ENCODE data around the gene NHLRC2. TPM values are rescaled to one million over a fixed set of nuclear protein-coding genes. Genes with fewer than 3 reads are reported as not detected.

Gene NHLRC2
- total and polyA plus RNA-seq, 2 experiments from 2014 or later = 15.5 to 28.1 TPM

- TF ChIP-seq STAT1 (IDR thresholded peaks at IDR 0.05; ENCODE audit: unreplicated experiment) (no peak), REST (IDR thresholded peaks at IDR 0.05; ENCODE audit: unreplicated experiment) (no peak), ZNF114 (CRISPR knock-in tag; IDR thresholded peaks at IDR 0.05) (no peak), POLR2AphosphoS5 (IDR thresholded peaks at IDR 0.05; ENCODE audit: low read depth) (no peak), EZH2phosphoT487 (IDR thresholded peaks at IDR 0.05; ENCODE audit: unreplicated experiment) (no peak), NANOG (IDR thresholded peaks at IDR 0.05; ENCODE audit: borderline replicate concordance) (no peak), EZH2 (IDR thresholded peaks at IDR 0.05; ENCODE audit: low read depth, unreplicated experiment) (no peak), CTCF (conservative IDR thresholded peaks at IDR 0.05; ENCODE audit: low read depth in 2 of 2) (no peak), ZNF331 (CRISPR knock-in tag; IDR thresholded peaks at IDR 0.05; ENCODE audit: low read depth) (no peak), JUNB (IDR thresholded peaks at IDR 0.05; ENCODE audit: unreplicated experiment) (no peak)
- TF ChIP-seq, protein P1, sequence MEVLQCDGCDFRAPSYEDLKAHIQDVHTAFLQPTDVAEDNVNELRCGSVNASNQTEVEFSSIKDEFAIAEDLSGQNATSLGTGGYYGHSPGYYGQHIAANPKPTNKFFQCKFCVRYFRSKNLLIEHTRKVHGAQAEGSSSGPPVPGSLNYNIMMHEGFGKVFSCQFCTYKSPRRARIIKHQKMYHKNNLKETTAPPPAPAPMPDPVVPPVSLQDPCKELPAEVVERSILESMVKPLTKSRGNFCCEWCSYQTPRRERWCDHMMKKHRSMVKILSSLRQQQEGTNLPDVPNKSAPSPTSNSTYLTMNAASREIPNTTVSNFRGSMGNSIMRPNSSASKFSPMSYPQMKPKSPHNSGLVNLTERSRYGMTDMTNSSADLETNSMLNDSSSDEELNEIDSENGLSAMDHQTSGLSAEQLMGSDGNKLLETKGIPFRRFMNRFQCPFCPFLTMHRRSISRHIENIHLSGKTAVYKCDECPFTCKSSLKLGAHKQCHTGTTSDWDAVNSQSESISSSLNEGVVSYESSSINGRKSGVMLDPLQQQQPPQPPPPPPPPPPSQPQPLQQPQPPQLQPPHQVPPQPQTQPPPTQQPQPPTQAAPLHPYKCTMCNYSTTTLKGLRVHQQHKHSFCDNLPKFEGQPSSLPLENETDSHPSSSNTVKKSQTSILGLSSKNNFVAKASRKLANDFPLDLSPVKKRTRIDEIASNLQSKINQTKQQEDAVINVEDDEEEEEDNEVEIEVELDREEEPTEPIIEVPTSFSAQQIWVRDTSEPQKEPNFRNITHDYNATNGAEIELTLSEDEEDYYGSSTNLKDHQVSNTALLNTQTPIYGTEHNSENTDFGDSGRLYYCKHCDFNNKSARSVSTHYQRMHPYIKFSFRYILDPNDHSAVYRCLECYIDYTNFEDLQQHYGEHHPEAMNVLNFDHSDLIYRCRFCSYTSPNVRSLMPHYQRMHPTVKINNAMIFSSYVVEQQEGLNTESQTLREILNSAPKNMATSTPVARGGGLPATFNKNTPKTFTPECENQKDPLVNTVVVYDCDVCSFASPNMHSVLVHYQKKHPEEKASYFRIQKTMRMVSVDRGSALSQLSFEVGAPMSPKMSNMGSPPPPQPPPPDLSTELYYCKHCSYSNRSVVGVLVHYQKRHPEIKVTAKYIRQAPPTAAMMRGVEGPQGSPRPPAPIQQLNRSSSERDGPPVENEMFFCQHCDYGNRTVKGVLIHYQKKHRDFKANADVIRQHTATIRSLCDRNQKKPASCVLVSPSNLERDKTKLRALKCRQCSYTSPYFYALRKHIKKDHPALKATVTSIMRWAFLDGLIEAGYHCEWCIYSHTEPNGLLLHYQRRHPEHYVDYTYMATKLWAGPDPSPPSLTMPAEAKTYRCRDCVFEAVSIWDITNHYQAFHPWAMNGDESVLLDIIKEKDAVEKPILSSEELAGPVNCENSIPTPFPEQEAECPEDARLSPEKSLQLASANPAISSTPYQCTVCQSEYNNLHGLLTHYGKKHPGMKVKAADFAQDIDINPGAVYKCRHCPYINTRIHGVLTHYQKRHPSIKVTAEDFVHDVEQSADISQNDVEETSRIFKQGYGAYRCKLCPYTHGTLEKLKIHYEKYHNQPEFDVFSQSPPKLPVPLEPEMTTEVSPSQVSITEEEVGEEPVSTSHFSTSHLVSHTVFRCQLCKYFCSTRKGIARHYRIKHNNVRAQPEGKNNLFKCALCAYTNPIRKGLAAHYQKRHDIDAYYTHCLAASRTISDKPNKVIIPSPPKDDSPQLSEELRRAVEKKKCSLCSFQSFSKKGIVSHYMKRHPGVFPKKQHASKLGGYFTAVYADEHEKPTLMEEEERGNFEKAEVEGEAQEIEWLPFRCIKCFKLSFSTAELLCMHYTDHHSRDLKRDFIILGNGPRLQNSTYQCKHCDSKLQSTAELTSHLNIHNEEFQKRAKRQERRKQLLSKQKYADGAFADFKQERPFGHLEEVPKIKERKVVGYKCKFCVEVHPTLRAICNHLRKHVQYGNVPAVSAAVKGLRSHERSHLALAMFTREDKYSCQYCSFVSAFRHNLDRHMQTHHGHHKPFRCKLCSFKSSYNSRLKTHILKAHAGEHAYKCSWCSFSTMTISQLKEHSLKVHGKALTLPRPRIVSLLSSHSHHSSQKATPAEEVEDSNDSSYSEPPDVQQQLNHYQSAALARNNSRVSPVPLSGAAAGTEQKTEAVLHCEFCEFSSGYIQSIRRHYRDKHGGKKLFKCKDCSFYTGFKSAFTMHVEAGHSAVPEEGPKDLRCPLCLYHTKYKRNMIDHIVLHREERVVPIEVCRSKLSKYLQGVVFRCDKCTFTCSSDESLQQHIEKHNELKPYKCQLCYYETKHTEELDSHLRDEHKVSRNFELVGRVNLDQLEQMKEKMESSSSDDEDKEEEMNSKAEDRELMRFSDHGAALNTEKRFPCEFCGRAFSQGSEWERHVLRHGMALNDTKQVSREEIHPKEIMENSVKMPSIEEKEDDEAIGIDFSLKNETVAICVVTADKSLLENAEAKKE (CRISPR knock-in tag; IDR thresholded peaks at IDR 0.05) = no peak
- TF ChIP-seq, protein P2, sequence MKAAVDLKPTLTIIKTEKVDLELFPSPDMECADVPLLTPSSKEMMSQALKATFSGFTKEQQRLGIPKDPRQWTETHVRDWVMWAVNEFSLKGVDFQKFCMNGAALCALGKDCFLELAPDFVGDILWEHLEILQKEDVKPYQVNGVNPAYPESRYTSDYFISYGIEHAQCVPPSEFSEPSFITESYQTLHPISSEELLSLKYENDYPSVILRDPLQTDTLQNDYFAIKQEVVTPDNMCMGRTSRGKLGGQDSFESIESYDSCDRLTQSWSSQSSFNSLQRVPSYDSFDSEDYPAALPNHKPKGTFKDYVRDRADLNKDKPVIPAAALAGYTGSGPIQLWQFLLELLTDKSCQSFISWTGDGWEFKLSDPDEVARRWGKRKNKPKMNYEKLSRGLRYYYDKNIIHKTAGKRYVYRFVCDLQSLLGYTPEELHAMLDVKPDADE (IDR thresholded peaks at IDR 0.05) = no peak
- DNase-seq (ENCODE audit: low spot score) = no peak
- peaks cover 21% of the 10 kb centered on the region; the same call in 1 of the 2 replicates for H3K9me2 ChIP-seq (ENCODE audit: insufficient read depth)
- H3K4me1 ChIP-seq (ENCODE audit: insufficient read depth) = no peaks in the 10 kb centered on the region
- H3K27ac Mint-ChIP-seq = no peak overlapping the region
- H3K4me3 Mint-ChIP-seq = no peak overlapping the region
- no peaks in the 10 kb centered on the region for H4K20me1 ChIP-seq (replicated peaks; ENCODE audit: insufficient read depth)
- no peak overlapping the region for H3K27ac ChIP-seq (ENCODE audit: low read depth)
- no peak overlapping the region for H2AFZ ChIP-seq
- peaks cover 6% of the 10 kb centered on the region for H3K27me3 Mint-ChIP-seq (ENCODE audit: insufficient read depth, low read depth, poor library complexity)
- no peaks in the 10 kb centered on the region; the same call in 2 of the 3 replicates for H3K4me1 Mint-ChIP-seq
- H3K4me3 ChIP-seq = no peak overlapping the region
- H3K36me3 Mint-ChIP-seq (ENCODE audit: low read depth) = no peaks in the 10 kb centered on the region
- H3K27me3 ChIP-seq (ENCODE audit: insufficient read depth) = no peaks in the 10 kb centered on the region
- H3K79me2 ChIP-seq (replicated peaks; ENCODE audit: insufficient read depth) = no peaks in the 10 kb centered on the region
- H3F3A ChIP-seq (replicated peaks; ENCODE audit: low read depth) = no peaks in the 10 kb centered on the region
- H3K9me3 Mint-ChIP-seq = no peaks in the 10 kb centered on the region; the same call in 2 of the 3 replicates
- H3K4me2 ChIP-seq = no peak overlapping the region
- H3K36me3 ChIP-seq (ENCODE audit: insufficient read depth) = no peaks in the 10 kb centered on the region
- no peak for ATAC-seq
Observed at GRCh38 chr10:113937258-113937657, 82.8 kb downstream of the NHLRC2 start.

Measured in GM23338 (cell line).